ENCODE data around the gene CD46. TPM values are rescaled to one million over a fixed set of nuclear protein-coding genes. Genes with fewer than 3 reads are reported as not detected.

The CD46 gene
- total RNA-seq, 1 donor from 2014 or later: 64.5 TPM

GRCh38 chr1:207808322-207808705 is 56.5 kb downstream of the CD46 start:
- H3K36me3 ChIP-seq: peaks cover 77 to 95% of the 10 kb centered on the region in 2 donors
- DNase-seq (ENCODE audit: low spot score in 2 of 2): no peak
- peak overlapping the region in 1 of 2 donors; percentile 15 for H3K4me3 ChIP-seq
- TF ChIP-seq CTCF (IDR thresholded peaks at IDR 0.05): no peak
- peak overlapping the region; percentile 92 to 98 for H3K27ac ChIP-seq
- no peaks in the 10 kb centered on the region for H3K27me3 ChIP-seq
- peaks cover 49 to 90% of the 10 kb centered on the region in 2 donors for H3K4me1 ChIP-seq
- intact Hi-C loops (cut with DNase I): loop anchor here (1.0 to 10.0 kb wide), 3 partner anchors 10 to 1304 kb away; partner anchors contain the start of genes CD46 and RASSF5
- H3K9me3 ChIP-seq: no peaks in the 10 kb centered on the region

GRCh38 chr1:207808911-207809555 is 57.2 kb downstream of the CD46 start:
- TF ChIP-seq CTCF (IDR thresholded peaks at IDR 0.05): no peak
- H3K4me1 ChIP-seq: peaks cover 54 to 96% of the 10 kb centered on the region in 2 donors
- intact Hi-C loops (cut with DNase I): loop anchor here (1.0 to 10.0 kb wide), 3 partner anchors 11 to 1304 kb away; partner anchors contain the start of genes CD46 and RASSF5
- no peaks in the 10 kb centered on the region for H3K9me3 ChIP-seq
- peak overlapping the region; percentile 92 to 98 for H3K27ac ChIP-seq
- H3K27me3 ChIP-seq: no peaks in the 10 kb centered on the region
- DNase-seq (ENCODE audit: low spot score in 2 of 2): no peak
- peaks cover 77 to 95% of the 10 kb centered on the region in 2 donors for H3K36me3 ChIP-seq
- no peak overlapping the region for H3K4me3 ChIP-seq

- Histone ChIP-seq H3K27ac (peak overlapping the region; percentile 95 to 98), H3K4me1 (peaks cover 58 to 96% of the 10 kb centered on the region in 2 donors), H3K4me3 (no peak overlapping the region), H3K36me3 (peaks cover 77 to 95% of the 10 kb centered on the region in 2 donors), H3K9me3 (no peaks in the 10 kb centered on the region), H3K27me3 (no peaks in the 10 kb centered on the region)
- no peak for TF ChIP-seq CTCF (IDR thresholded peaks at IDR 0.05)
- peak in 1 of 2 donors; percentile 83 for DNase-seq (ENCODE audit: low spot score in 2 of 2)
- intact Hi-C loops (cut with DNase I): loop anchor here (10.0 kb wide), 1 partner anchor 55 kb away; no protein-coding TSS in a partner anchor
These were observed 58.3 kb downstream of the CD46 start for GRCh38 chr1:207810173-207810572.

GRCh38 chr1:207810606-207811295 is 58.9 kb downstream of the CD46 start:
- peaks cover 53 to 96% of the 10 kb centered on the region in 2 donors for H3K4me1 ChIP-seq
- peak overlapping the region; percentile 95 to 98 for H3K27ac ChIP-seq
- TF ChIP-seq CTCF (IDR thresholded peaks at IDR 0.05): no peak
- peaks cover 78 to 96% of the 10 kb centered on the region in 2 donors for H3K36me3 ChIP-seq
- DNase-seq (ENCODE audit: low spot score in 2 of 2): peak in 1 of 2 donors; percentile 61
- intact Hi-C loops (cut with DNase I): loop anchor here (10.0 kb wide), 1 partner anchor 54 kb away; no protein-coding TSS in a partner anchor
- H3K27me3 ChIP-seq: no peaks in the 10 kb centered on the region
- peak overlapping the region in 1 of 2 donors; percentile 30 for H3K4me3 ChIP-seq
- H3K9me3 ChIP-seq: no peaks in the 10 kb centered on the region

- Histone ChIP-seq H3K27ac (peak overlapping the region; percentile 95 to 98), H3K4me1 (peaks cover 58 to 97% of the 10 kb centered on the region in 2 donors), H3K27me3 (no peaks in the 10 kb centered on the region), H3K4me3 (peak overlapping the region in 1 of 2 donors; percentile 79), H3K9me3 (no peaks in the 10 kb centered on the region), H3K36me3 (peaks cover 79 to 98% of the 10 kb centered on the region in 2 donors)
- no peak for TF ChIP-seq CTCF (IDR thresholded peaks at IDR 0.05)
- DNase-seq (ENCODE audit: low spot score in 2 of 2): peak in 1 of 2 donors; percentile 58
- intact Hi-C loops (cut with DNase I): loop anchor here (10.0 kb wide), 1 partner anchor 53 kb away; no protein-coding TSS in a partner anchor
These were observed 59.5 kb downstream of the CD46 start for GRCh38 chr1:207811319-207811718.

All from ascending aorta (tissue), 2 donors.